ENCODE data around the gene RDH11.

Gene RDH11

GRCh38 chr14:67644428-67644827 is 51.1 kb downstream of the RDH11 start:
- DNase-seq = no peak

GRCh38 chr14:67643713-67644112 is 51.9 kb downstream of the RDH11 start:
- DNase-seq = peak; percentile 19

GRCh38 chr14:67641902-67642749 is 53.4 kb downstream of the RDH11 start:
- DNase-seq = peak; percentile 30

DNA sequence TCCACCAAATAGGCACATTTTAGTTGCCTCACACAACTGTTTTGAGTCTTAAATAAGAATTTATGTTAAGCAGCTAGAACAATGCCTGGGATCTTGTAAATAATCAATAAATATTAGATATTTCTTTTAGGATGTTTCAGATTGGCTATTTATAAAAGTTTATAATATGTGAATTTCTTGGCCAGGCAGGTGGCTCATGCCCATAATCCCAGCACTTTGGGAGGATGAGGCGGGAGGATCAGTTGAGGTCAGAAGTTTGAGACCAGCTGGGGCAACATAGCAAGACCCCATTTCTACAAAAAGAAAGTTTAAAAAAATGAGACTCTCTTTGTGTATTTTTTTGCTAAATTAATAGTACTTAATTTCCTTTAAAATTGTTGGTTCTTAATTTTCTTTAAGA is 54.1 kb downstream of the RDH11 start:
- no peak for DNase-seq

GRCh38 chr14:67638642-67639041 is 56.9 kb downstream of the RDH11 start:
- DNase-seq = no peak

DNA sequence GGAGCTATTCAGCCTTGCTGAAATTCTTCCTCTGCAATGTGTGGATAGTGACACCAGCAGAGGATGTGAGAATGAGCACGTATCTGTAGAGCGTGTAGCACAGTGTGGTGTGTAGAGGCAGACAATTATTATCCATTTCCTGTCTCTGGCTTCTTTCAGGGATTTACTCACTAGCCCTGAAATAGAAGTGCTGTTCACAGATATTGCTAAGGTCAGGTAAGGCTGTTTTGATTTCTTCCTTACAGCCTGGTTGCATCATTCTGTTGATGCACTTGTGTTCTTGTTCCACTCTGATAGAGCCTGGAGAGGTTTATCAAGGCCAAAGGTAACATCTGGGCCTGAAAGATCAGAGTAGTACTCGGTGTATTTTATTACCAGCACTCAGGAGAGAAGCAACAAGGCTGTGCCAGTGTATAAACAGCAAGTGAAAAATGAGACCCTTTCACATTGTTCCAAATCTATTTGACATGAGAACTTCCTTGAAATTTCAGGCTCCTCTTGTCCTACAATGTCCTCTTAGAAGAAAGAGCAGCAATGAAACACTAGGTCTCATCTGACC is 59.1 kb downstream of the RDH11 start:
- peak; percentile 26 for DNase-seq

- no peak for DNase-seq
Measured at GRCh38 chr14:67633451-67634147, 62.0 kb downstream of the RDH11 start.

- no peak for DNase-seq
Measured at GRCh38 chr14:67630938-67631337, 64.6 kb downstream of the RDH11 start.

DNA sequence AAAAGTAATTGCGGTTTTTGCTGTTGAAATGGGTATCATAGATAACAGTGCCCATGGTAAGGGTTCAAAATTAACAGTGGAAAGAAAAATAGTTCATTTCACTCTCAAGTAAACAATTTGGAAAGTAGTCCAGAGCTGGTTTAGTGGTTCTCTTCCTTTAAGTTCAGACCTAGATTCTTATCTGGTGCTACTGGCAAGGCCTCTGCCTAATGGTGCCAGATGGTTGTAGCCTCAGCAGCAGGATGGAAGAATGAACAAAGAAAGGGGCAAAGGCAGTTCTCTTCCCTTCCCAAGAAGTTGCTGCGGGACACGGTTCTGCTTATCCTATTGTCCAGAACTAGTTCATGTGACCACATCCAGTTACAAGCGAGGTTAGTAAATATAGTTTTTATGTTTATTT is 65.4 kb downstream of the RDH11 start:
- no peak for DNase-seq

- DNase-seq = no peak
Measured at GRCh38 chr14:67627519-67627918, 68.0 kb downstream of the RDH11 start.

All from activated CD4-positive, alpha-beta T cell treated with anti-CD3 and anti-CD28 coated beads, Interleukin-2, Interleukin-6, amounts not matched to agents 100 ng/mL and 50 ng/mL, durations not matched to agents 16 hours and 8 hours (primary cell).